HPDE6-E6E7 (cell line): ENCODE data around the gene NRG2.
A peak's percentile ranks its signal among the peaks of the same experiment; 100 is the strongest.

Source experiments
- DNase-seq: peaks from one replicate; pipeline ENCODE4 v3.0.0; 2011; ENCODE audit warnings: missing footprints; ENCODE audit errors: extremely low spot score

Gene NRG2

DNA sequence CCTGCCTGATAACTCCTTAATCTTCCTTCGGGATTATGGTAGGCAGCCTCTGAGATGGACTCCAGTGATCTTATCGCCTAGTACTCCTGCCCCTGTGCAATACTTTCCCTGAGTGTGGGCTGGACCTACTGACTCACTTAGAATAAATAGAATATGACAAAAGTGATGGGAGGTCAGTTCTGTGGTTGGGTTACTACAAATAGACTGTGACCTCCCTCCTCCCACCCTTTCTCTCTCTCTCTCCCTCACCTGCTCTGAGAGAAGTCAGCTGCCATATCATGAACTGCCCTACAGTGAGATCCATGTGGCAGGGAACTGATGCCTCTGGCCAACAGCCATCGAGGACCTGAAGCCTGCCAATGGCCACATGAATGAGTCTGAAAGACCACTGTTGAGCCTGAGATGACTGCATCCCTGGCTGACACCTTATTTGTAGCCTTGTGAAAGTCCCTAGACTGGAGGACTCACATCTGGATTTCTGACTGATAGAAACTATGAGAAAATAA, 31.7 kb downstream of the NRG2 start:
- DNase-seq = no peak

DNA sequence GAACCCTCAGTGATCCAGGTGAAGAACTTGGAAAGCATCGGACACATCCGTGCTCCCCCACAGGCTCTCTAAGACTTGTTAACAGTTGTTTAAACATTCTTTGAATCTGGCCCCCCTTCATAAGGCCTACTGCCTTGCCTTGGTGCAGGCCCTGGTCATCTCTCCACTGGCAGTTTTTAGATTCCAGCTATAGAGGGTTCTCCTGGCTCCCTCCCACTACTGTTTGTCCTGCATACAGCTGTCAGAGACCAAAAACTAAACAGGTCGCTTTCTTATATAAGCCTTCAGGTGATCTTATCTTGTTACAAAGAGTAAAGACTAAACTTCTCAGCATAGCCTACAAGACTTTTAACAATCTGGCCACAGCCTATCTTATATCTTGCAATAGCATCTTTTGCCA, 32.3 kb downstream of the NRG2 start:
- DNase-seq = no peak

DNA sequence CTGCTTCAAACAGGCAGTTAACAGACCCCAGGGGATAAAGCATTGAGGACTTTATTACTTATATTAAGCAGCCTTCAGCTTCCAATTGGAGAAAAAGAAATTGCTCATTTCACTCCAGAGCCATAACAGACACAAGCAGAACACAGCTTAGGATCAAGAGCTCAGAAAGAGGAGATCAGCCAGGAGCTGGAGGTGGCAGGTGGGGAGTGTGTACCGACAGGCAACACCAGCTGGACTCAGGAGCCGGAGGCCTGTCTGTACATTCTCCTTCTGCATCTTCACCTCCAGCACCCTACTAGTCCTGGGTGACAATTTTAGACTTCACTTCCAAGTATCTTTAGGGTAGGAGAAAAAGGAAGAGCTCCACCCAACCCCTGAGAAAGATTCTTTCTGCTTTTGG, 35.8 kb downstream of the NRG2 start:
- DNase-seq = no peak

DNA sequence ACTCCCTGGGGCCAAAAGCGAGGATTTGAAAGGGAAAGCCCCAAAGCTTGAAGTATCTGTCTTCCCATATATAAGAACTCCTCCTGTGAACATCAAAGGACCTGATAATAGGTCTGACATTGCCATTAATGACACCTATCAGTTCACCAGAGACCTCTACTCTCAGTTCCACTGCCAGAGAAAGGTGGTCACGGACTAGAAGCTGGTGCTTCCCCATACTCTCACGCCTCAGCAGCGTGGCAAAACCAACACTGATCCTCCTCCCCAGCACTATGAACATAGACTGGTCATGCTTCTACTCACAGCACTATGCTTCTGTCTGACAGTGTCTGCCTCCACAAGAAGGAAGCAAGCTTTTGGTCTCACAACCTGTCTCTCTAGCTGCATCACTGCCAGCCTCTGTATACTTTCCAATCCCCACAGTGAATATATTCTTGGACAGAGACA, 37.9 kb downstream of the NRG2 start:
- DNase-seq = no peak

DNA sequence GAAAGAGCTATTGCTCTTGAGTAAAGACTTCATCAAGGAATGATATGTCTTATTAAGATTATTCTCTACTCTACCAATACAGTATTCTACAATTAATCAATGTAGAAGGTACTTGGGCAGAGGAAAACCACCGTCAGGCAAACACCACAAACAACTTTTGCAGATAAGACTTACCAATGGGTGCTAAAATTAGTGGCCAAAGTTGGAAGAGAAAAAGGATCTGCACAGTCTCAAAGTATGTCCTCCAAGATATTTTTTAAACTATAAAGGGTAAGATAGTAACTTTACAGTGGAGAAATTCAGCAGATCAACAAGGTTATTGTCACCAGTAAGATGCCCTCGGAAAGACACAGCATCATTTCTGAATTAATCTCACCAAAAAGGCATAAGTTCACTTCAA, 38.9 kb downstream of the NRG2 start:
- DNase-seq = no peak

DNA sequence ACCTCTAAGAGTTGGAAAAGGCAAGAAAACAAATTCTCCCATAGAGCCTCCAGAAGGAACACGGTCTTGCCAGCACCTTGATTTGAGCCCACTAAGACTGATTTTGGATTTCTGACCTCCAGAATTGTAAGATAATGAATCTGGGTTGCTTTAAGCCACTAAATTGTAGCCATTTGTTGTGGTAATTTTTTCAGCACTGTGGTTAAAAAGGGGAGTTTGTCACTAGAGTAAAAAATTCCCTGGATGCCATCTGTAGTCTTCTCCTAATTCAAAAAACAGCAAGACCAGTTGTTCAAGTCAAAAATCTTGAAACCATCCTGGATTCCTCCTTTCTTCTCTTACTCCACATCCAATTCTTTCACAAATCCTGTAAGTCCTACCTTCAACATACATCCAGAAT, 39.6 kb downstream of the NRG2 start:
- DNase-seq = no peak

DNA sequence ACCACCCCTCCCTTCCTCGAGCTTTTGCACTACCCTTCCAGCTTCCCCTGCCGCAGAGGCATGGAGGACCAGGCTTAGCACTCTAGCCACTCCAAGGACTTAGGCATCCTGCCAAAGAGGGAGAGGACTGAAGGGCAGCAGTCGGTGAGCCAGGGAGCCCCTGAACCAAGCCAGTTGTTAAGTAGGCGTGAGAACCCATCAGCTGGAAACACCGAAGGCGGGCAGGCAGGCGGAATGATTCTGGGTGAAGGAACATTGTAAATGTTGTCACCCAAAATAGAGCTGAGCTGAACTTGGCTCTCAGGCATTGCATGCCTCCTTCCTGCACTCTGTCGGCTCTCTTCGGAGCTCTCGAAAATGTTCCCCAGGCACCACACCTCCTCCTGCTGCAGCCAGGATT, 42.8 kb downstream of the NRG2 start:
- DNase-seq = no peak

DNA sequence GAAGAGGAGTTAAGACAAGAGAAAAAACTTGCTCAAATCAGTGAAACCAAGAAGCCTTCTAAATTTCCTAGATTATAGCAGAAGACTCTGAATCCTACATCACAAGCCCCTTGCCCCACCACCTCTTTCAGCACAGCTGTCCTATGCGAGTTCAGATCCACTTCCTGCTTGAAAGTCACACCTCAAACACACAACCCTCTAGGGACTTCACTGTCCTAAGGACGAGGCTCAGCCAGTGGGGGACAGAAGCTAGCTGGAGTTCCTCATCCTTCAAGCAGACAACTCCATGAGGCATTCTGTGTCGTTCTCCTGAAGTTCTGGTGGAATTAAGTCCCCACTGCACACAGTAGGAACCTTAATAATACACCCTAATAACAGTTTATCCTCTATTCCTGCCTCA, 44.3 kb downstream of the NRG2 start:
- DNase-seq = no peak

DNA sequence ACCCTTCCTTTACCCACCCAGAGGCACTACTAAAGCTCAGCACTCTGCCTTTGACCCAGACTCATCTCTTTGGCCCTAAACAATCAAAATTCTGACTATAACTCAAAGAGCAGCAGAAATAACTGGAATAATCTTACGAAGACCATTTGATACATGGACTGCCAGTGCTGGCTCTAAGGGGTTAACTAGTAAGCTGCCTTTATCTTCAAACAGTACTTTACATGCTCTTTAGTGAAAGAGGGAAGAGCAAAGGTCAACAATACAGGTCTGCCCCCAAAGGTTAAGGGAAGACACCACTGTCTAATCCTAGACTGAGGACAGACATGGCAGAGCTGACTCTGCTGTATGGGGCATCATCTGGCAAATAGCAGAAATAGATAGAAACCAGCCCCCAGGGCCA, 45.8 kb downstream of the NRG2 start:
- no peak for DNase-seq

DNA sequence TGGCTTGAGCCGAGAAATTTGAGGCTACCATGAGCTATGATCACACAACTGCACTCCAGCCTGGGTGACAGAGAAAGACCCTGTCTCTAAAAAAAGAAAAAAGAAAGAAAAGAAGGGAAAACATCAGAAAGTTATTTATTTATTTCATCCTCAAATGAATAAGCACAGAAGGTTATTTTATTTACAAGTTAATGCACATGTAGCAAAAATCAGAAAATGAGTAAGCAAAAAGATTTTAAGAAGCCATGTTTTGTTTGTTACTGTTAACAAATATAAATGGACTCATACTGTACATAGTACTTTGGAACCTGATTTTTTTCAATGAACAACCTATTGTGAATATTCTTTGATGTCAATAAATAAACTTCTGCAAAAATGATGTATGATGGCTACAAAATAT, 47.2 kb downstream of the NRG2 start:
- DNase-seq = no peak

DNA sequence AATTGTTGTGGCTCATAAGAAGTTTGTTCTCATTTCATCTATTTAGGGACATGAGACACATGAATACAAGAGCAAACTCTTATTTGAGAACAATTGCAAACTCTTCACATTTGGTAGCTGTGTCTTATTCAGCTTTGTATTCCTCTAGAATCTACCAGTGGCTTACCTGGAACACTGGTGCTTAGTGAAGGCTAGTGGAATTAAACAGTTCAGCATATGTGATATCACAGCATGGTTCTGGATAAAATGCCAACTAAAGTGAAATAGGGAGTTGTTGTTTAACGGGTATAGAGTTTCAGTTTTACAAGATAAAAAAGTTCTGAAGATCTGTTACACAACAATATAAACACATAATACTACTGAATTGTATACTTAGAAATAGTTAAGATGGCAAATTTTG, 48.9 kb downstream of the NRG2 start:
- DNase-seq = no peak

DNA sequence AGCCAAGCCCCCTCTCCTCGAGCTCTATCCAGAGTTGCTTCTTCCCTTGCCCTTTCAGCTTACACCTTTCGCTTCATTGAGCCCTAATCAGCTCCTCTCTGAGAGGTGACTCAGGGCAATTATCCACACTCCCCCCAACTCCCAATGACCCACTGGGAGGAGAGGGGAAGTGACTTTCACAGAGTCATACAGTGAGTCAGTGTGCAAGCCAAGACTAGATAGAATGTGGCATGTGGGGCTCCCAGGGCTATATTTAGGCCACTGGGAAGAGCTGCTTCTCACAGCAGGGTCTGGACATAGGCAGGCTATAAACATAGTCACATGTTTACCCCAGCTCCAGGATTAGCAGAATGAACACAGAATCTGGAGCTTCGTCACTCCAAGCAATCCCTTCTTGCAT, 57.4 kb downstream of the NRG2 start:
- peak; percentile 98 for DNase-seq

DNA sequence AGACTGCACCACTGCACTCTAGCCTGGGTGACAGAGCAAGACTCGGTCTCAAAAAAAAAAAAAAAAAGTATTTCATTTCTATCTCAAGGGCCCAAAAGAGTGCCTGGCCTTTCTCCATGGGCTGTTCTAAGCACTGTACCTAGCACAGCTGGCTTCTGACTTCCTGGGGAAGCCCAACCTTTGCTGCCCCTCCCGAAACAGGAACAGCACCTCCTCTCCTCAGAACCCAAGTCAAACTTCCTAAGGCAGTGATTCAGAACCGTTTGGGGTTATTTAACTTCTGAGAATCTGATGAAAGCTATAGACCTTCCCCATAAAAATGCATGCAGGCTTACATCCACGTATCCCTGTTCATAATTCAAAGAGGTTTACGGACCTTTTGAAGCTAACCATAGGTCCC, 57.8 kb downstream of the NRG2 start:
- DNase-seq = no peak

DNA sequence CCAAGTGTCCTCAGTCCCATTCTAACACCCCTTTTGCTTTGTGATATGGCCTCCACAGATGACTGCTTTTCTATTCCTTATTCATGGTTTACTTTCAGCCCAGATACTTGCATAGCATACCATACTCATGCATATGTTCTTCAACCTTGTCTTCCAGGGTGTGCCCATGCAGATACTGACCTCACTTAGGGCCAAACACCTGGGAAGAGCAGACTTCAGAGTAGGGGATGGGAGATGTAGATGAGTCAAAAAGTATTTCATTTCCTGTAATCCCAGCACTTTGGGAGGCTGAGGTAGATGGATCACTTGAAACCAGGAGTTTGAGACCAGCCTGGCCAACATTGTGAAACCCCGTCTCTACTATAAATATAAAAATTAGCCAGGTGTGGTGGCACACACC, 58.3 kb downstream of the NRG2 start:
- no peak for DNase-seq

DNA sequence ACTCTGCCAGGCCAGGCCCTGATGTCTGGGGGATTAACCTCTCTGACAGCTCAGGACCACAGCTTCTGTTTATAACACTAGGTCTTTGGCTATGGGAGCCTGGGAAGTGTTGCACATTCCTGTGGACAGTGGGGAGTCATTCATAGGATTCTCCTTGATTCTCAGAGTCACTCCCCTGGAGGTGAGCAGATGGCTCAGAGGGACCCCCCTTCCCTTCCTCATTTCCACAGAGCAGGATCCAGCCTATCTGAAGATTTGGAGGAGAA, 60.2 kb downstream of the NRG2 start:
- DNase-seq = no peak

DNA sequence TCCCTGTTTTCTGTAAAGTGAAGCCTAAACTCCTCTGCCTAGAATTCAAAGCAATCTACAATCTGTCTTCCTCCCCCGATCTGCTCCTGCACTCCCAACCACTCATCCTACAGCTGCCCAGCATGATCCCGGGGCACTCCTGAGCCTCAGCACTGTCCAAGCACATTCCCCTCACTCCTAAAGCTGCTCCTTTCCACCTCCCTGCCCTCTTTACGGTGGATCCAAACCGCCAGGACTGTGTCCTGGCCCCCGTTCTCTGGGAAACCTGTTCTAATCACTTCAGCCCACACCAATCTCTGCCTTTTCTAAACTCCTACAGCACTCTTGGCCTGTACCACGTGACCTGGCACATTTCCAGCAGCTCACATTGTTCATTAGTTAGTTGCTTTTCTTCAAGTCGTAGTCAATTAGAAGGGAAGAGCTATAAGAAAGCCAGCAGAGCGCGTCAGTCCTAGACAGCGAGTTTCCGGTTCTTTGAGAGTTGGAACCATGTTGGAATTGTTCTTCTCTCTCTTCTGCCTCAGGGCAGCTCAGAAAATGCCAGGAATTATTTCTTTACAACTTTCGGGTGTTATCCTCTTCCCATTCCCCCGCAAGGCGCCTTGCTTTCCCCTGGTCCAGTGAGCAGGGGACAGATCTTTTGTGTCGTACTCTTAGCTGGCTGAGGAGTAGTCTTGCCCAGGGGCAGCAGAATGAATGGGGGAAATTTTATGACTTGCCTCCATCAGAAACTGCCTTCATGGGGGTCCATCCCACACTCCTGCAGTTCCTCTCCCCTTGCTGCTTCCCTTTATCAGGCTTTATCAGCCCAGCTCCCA, 60.7 kb downstream of the NRG2 start:
- DNase-seq = no peak

DNA sequence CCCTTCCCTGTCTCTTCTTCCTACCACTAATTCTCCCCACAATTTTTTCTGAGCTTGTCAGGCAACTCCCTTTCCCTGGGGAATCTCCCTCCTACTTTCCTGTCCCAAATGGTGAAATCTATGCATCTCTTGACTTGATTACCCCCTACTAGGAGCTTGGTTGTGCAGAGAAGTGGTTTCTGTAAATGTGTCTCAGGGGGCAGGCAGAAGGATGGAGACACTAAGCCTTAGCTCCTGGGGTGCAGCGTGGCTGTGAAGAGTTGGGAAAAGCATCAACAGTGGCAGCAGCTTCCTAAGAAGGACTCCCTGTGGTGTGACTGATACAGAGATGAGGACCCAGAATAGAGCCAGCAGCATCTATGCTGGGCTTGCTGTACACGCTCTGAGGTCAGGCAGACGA, 62.3 kb downstream of the NRG2 start:
- no peak for DNase-seq

DNA sequence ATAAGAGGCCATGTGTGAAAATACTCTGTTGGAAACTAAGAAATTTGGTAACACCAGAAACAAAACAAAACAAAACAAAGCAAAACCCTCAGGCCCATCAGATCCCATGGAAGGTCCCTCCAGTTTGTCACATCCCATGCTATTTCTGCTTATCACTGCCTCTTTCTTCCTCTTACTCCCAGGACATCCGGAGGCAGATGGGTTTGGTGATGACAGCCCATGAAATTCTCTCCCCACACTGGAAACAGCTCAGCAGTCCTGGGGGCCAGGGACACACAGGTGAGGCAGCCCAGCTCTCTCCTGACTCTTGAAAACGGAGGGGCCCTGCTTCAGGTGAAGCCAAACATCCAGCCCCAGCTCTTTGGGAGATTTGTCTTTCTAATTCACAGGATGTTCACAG, 63.2 kb downstream of the NRG2 start:
- DNase-seq = no peak

DNA sequence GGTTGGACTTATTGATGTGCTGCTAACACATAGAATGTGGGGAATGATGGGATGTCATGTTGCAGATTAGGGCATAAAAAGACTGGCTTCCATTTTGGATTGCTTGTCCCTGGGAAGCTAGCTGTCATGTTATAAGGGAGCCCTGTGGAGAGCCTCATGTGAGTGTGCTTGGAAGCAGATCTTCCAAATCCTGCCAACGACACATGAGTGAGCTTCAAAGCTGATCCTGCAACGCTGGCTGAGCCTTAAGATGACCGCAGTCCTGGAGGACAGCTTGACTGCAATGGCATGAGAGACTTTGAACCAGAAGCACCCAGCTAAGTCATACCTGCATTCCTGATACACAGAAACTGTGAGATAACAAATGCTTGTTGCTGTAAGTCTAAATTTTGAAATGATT, 63.6 kb downstream of the NRG2 start:
- no peak for DNase-seq

DNA sequence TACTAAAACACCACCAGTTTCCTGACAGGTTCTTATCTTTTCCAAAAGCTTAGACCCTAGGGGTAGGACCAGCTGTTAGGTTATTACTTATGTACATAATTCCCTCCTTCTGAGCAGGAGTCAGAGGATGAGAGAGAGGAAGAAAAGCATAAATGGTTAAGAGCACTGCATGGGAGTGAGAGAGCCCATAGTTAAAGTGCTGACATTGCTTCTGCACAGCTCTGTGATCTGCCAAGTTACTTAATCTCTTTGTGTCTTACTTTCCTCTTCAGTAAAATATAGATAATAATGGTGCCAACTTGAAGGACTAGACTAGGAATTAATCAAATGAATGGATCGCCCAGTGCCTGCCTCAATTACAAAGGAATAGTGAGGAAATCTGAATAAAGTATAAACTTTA, 66.4 kb downstream of the NRG2 start:
- no peak for DNase-seq

DNA sequence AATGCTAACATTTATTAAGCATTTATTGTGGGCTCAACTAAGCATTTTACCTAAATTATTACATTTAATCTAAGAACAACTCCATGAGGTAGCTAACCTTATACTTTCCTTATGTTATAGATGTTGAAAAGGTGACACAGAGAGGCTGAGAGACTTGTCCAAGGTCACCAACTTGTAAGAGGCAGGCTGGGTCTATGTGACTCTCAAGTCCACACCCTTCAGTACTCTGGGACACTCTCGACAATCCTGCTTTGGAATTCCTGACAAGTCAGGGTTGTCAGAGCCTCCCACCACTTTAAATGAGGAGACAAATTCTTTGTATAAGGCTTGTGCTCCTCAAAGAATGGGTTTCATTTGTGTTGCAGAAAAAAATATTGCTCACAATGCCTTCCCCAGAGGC, 67.2 kb downstream of the NRG2 start:
- DNase-seq = no peak

DNA sequence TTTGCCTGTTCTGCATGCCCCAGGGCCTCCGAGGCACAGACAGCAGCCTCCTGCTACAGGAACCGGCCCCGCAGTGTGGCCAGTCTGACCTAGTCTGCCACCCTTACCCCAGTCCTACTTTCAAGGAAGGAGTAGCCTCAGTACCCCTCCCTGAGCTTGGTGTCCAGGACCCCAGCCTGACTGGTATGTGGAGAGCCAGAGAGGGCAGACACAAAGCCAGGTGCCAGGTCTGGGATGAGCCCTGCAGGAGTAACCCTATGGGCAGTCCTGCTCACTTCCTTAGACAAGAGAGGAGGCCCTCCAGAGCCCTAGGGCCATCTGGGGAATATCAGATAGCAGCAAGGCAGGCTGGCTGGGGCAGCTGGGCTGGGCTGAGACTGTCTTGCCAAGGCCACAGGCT, 67.8 kb downstream of the NRG2 start:
- no peak for DNase-seq

DNA sequence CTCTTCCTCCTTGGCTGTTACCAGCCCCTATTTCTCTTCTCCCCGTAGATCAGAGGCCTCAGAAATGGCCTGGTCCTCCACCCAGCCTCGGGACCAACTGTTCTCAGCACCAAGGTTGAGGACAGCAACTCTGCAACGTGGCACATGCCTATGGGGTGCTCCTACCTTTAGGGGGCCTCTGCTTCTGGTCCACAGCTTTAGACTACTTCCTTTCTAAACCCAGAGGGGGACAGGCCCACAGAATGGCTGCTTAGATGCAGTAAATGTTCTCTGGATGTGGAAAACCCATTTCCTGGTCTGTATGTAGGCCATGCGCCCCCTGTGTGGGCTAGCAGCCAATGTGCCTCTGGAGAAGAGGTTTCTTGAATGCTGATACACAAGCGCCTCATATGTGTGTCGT, 68.4 kb downstream of the NRG2 start:
- no peak for DNase-seq

DNA sequence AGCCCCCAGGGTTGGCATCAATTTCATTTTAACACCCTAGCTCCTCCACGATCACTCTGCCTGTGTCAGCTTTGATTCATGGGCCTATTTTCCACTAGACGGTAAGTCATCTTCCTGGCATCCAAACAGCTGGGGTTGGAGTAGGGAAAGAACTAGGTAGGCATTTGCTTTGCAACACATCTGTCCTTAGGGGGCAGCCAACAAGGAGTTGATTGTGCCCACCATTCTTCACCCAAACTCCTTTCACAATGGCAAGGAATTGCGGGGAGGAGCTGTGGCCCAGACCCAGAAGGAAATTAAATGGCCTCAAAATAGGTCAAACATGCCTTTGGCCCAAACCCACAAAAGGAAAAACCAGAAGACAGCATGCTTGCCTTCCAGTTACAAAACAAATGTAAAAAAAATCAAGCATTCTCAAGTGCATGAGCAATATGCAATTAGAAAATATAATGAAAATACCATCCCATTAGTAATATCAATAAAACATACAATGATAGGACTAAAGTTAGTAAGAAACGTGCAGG, 71.8 kb downstream of the NRG2 start:
- DNase-seq = no peak
